Measurements from ENCODE around the gene METRN.

GRCh38 chr16:734208-734980 lies 19.5 kb downstream of the METRN start:
- TF ChIP-seq EZH2 (IDR thresholded peaks at IDR 0.05; ENCODE audit: low read length) (no peak), CTCF (optimal IDR thresholded peaks at IDR 0.05 in 1 of 3, IDR thresholded peaks at IDR 0.05 in 1 of 3, conservative IDR thresholded peaks at IDR 0.05 in 1 of 3; ENCODE audit: extremely low read depth in 1 of 3, insufficient read depth in 2 of 3, low read length in 3 of 3) (no peak)
